MM.1S (cell line): ENCODE measurements around the gene VAC14.

Experiments used
- DNase-seq: peaks from one replicate; pipeline ENCODE4 v3.0.0-alpha.2; 2015
- H2AFZ ChIP-seq: fragments of 300-600 bp; sonication (generic); 2 replicates; pipeline ENCODE4 v1.6.0; 2016; ENCODE audit warnings: antibody characterized with exemption, low read length
- H3F3A ChIP-seq: fragments of 300-600 bp; sonication (generic); 2 replicates; pipeline ENCODE4 v1.6.1; 2016; ENCODE audit warnings: mild to moderate bottlenecking, antibody characterized with exemption, low read length, moderate library complexity, mixed read lengths; ENCODE audit not compliant: insufficient read depth
- H3K27ac ChIP-seq: fragments of 300-600 bp; sonication (generic); 2 replicates; pipeline ENCODE4 v1.5.1; 2016; ENCODE audit warnings: mild to moderate bottlenecking, low read length
- H3K27me3 ChIP-seq: fragments of 300-600 bp; sonication (generic); replicated peaks from 2 replicates; pipeline ENCODE4 v1.6.0; 2016; ENCODE audit warnings: low read length; ENCODE audit not compliant: insufficient read depth
- H3K36me3 ChIP-seq: fragments of 300-600 bp; sonication (generic); replicated peaks from 2 replicates; pipeline ENCODE4 v1.6.1; 2016; ENCODE audit warnings: mild to moderate bottlenecking, low read length, mixed read lengths; ENCODE audit not compliant: insufficient read depth
- H3K4me1 ChIP-seq: fragments of 300-600 bp; sonication (generic); 2 replicates; pipeline ENCODE4 v1.6.1; 2016; ENCODE audit warnings: low read length, mixed read lengths
- H3K4me2 ChIP-seq: fragments of 300-600 bp; sonication (generic); 2 replicates; pipeline ENCODE4 v1.6.0; 2016; ENCODE audit warnings: low read depth, low read length
- H3K4me3 ChIP-seq: fragments of 300-600 bp; sonication (generic); 2 replicates; pipeline ENCODE4 v1.5.1; 2016; ENCODE audit warnings: low read length, mixed read lengths
- H3K79me2 ChIP-seq: fragments of 300-600 bp; sonication (generic); 2 replicates; pipeline ENCODE4 v1.6.1; 2016; ENCODE audit warnings: mixed run types, low read length, mixed read lengths
- H3K9ac ChIP-seq: fragments of 300-600 bp; sonication (generic); 2 replicates; pipeline ENCODE4 v1.6.1; 2016; ENCODE audit warnings: low read length, mixed read lengths
- H3K9me2 ChIP-seq: fragments of 300-600 bp; sonication (generic); replicated peaks from 2 replicates; pipeline ENCODE4 v1.6.1; 2016; ENCODE audit warnings: mild to moderate bottlenecking, low read length, mixed read lengths; ENCODE audit not compliant: insufficient read depth
- H3K9me3 ChIP-seq: fragments of 300-600 bp; sonication (generic); replicated peaks from 2 replicates; pipeline ENCODE4 v1.6.1; 2016; ENCODE audit warnings: mild to moderate bottlenecking, low read length, mixed read lengths; ENCODE audit not compliant: insufficient read depth
- H4K20me1 ChIP-seq: fragments of 300-600 bp; sonication (generic); 2 replicates; pipeline ENCODE4 v1.6.1; 2016; ENCODE audit warnings: mild to moderate bottlenecking, low read length, moderate library complexity, mixed read lengths; ENCODE audit not compliant: insufficient read depth
- EZH2 ChIP-seq: fragments of 300-600 bp; sonication (generic); optimal IDR thresholded peaks from 2 replicates; pipeline ENCODE3; 2017; ENCODE audit warnings: low read depth, mild to moderate bottlenecking, antibody characterized with exemption, low read length, mixed read lengths
- EZH2phosphoT487 ChIP-seq: fragments of 300-600 bp; sonication (generic); IDR thresholded peaks from 2 replicates; pipeline ENCODE4 v1.6.1; 2018; ENCODE audit warnings: antibody characterized with exemption, low read length
- TF ChIP-seq, protein P1 (sequence below): fragments of 300-600 bp; sonication (generic); IDR thresholded peaks from 2 replicates; pipeline ENCODE4 v1.5.1; 2016; ENCODE audit warnings: antibody characterized with exemption, low read length, mixed read lengths

VAC14 gene

DNA sequence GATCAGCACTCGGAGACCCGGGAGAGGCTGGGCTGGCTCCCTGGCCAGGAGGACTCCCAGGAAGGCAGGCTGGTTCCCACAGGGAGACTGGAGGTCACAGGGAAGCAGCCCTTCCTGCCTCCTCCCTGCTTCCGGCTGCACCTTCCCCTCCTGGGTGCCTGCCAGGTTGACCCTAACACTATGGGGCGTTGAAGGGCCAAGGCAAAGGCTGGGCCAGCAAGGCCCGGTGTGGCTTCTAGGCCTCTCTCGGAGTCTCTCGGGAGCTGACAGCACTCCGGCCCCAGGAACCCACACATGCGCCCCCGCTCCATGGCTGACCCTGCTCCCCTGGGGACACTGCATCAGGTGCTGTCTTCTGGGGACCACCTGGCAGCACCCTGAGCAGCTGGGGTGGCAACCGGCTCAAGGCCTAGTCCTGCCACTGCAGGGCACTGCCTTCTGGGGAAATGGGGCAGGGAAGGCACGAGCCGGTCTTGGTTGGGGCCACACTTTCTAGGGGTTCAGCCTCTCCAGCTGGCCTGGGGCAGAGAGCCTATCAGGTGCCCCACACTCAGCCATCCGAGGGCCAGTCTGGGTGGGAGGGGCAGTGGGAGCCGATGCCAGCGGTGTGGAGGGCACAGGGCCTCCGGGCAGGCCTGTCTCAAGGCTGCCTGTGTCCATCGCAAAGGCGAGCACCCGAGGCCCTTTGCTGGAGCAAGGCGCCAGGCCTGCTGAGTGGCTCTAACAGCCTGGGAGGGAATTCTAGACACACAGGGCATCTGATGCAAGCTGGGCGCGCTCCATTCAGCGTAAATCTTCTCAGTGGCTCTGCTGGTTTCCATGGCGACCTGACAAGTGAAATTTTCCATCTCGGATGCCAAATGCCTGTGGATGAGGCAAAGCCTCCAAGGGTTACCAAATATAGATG is 109.5 kb downstream of the VAC14 start:
- H4K20me1 ChIP-seq = no peaks in the 10 kb centered on the region
- no peak overlapping the region for H3K27ac ChIP-seq
- H3K79me2 ChIP-seq = no peaks in the 10 kb centered on the region
- DNase-seq = no peak
- H3K27me3 ChIP-seq = no peaks in the 10 kb centered on the region
- no peaks in the 10 kb centered on the region for H3K9me2 ChIP-seq
- H3K4me2 ChIP-seq = no peak overlapping the region
- H3K9ac ChIP-seq = no peak overlapping the region
- no peaks in the 10 kb centered on the region for H3K9me3 ChIP-seq
- H3K4me1 ChIP-seq = no peaks in the 10 kb centered on the region
- H3K4me3 ChIP-seq = no peak overlapping the region
- TF ChIP-seq EZH2phosphoT487 (no peak), EZH2 (no peak)
- TF ChIP-seq, protein P1, sequence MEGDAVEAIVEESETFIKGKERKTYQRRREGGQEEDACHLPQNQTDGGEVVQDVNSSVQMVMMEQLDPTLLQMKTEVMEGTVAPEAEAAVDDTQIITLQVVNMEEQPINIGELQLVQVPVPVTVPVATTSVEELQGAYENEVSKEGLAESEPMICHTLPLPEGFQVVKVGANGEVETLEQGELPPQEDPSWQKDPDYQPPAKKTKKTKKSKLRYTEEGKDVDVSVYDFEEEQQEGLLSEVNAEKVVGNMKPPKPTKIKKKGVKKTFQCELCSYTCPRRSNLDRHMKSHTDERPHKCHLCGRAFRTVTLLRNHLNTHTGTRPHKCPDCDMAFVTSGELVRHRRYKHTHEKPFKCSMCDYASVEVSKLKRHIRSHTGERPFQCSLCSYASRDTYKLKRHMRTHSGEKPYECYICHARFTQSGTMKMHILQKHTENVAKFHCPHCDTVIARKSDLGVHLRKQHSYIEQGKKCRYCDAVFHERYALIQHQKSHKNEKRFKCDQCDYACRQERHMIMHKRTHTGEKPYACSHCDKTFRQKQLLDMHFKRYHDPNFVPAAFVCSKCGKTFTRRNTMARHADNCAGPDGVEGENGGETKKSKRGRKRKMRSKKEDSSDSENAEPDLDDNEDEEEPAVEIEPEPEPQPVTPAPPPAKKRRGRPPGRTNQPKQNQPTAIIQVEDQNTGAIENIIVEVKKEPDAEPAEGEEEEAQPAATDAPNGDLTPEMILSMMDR = no peak
- H3F3A ChIP-seq = peaks cover 3% of the 10 kb centered on the region; the same call in 1 of the 2 replicates
- no peaks in the 10 kb centered on the region for H3K36me3 ChIP-seq
- H2AFZ ChIP-seq = no peak overlapping the region

DNA sequence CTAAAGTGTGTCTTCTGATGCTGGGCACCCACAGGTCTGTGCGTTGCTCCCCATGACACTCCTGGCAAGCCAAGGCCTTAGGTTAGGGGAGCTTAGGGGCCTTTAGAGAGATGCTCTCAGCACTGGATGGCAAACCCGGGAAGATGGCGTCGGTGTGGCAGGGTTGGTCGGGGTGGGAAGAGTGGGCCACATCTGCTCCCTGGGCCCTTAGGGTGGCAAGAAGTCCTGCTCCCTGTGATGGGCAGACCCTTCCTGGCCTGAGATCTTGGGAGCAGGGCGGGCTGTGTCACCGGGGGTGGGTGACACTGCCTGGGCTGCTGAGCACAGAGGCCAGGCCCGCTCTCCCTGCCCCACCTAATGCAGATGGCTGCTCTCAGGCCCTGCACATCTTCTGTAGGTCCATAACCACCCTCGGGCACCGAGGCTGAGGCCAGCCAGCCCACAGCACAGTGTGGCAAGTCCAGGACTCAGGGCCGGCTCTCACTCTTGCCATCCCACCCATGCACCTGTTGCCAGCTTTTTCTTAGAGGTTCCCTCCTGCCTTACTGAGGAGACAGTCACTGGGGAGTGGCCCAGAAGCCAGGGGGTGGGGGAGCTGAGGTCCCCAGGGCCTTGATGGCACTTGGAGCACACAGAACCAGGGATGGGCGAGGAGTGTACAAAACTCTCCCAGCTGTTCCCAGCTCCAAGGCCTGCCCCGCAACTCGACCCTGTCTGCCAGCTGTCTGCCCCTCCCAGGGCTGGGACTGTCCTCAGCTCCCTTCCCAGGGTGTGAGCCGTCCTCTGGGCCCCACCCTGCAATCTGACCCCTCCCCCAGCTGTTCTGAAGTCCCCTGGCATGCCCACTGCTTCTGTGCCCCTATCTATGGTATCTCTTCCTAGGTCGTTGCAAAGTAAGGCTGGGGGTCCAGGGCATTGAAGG is 110.7 kb downstream of the VAC14 start:
- DNase-seq = no peak
- Histone ChIP-seq H2AFZ (no peak overlapping the region), H3K4me1 (no peaks in the 10 kb centered on the region), H3K27ac (no peak overlapping the region), H3K4me3 (no peak overlapping the region), H4K20me1 (no peaks in the 10 kb centered on the region), H3K9ac (no peak overlapping the region), H3K79me2 (no peaks in the 10 kb centered on the region), H3K9me3 (no peaks in the 10 kb centered on the region), H3K9me2 (no peaks in the 10 kb centered on the region), H3F3A (peaks cover 3% of the 10 kb centered on the region; the same call in 1 of the 2 replicates), H3K27me3 (no peaks in the 10 kb centered on the region), H3K36me3 (no peaks in the 10 kb centered on the region), H3K4me2 (no peak overlapping the region)
- TF ChIP-seq, protein P1 = no peak
- TF ChIP-seq EZH2phosphoT487 (no peak), EZH2 (no peak)

DNA sequence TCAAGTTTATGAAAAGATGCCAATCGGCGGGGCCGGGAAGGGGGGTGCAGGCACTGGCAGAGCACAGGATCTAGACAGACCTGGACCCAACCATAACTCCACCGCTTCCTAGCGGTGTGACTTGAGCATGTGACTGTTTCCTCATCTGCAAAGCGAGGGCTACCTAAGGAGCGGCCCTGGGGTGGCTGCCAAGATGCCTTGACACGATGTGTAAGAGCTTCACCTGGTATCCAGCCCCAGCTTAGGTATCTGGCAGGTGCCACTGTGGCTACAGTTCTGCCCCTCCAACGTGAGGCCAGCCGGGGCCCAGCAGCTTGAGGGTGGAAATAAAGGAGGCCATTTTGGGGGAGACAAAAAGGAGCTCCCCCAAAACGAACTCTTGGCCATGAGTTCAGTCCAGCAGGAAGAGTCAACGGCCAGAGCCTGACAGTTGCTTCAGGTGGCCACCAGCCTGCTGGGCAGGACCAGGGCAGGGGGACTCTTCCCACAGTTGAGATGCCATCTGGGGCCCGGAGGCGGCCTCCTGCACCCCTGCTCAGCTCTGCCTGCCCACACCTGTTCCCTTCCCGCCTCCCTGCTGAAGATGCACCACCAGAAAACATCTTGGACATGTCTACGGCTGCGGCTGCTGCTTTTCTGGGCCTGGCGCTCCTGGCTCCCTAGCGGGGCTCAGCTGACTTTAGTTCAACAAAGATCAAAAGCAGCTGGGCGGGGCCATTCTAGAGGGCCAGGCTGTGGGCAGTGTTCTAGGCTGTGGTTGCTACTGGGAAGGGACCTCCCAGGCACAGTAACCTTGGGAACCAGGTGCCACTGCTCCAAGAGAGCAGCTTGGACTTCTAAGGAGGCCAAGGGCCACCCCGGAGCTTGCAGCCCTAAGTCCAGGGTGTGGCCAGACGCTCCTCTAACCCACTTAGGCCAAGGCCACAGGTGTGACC is 111.7 kb downstream of the VAC14 start:
- no peak overlapping the region for H3K27ac ChIP-seq
- no peaks in the 10 kb centered on the region for H3K4me1 ChIP-seq
- H3K36me3 ChIP-seq = no peaks in the 10 kb centered on the region
- no peak overlapping the region for H2AFZ ChIP-seq
- H3K9me2 ChIP-seq = no peaks in the 10 kb centered on the region
- no peaks in the 10 kb centered on the region for H4K20me1 ChIP-seq
- no peaks in the 10 kb centered on the region; the same call in 1 of the 2 replicates for H3K27me3 ChIP-seq
- TF ChIP-seq EZH2 = no peak
- TF ChIP-seq, protein P1 = no peak
- no peak for TF ChIP-seq EZH2phosphoT487
- H3K9me3 ChIP-seq = no peaks in the 10 kb centered on the region
- H3K4me2 ChIP-seq = no peak overlapping the region
- H3K9ac ChIP-seq = no peak overlapping the region
- DNase-seq = no peak
- no peaks in the 10 kb centered on the region for H3K79me2 ChIP-seq
- H3K4me3 ChIP-seq = no peak overlapping the region
- H3F3A ChIP-seq = peaks cover 3% of the 10 kb centered on the region; the same call in 1 of the 2 replicates
